Measurements from ENCODE around the gene ERC2.

Gene ERC2

GRCh38 chr3:56291244-56291680, 177.0 kb downstream of the ERC2 start (continued):
- TF ChIP-seq ZSCAN23 (tag by site-specific recombination; IDR thresholded peaks at IDR 0.05): no peak

GRCh38 chr3:56290374-56290773, 177.9 kb downstream of the ERC2 start:
- no peak overlapping the region for H3K4me3 ChIP-seq (ENCODE audit: low read depth, low read length)
- H3K36me3 ChIP-seq (ENCODE audit: control insufficient read depth in 2 of 2, insufficient read depth in 1 of 2, low read length in 2 of 2): no peaks in the 10 kb centered on the region
- no peaks in the 10 kb centered on the region for H3K9me3 ChIP-seq (ENCODE audit: control insufficient read depth, insufficient read depth, low read depth, low read length)
- POLR2A ChIA-PET: no interaction called here
- TF ChIP-seq MYNN (tag by site-specific recombination; IDR thresholded peaks at IDR 0.05; ENCODE audit: borderline replicate concordance) (no peak), ZSCAN18 (tag by site-specific recombination; IDR thresholded peaks at IDR 0.05) (no peak), OSR2 (tag by site-specific recombination; IDR thresholded peaks at IDR 0.05) (no peak), ZNF19 (tag by site-specific recombination; IDR thresholded peaks at IDR 0.05; ENCODE audit: low read depth) (no peak), ZNF239 (tag by site-specific recombination; IDR thresholded peaks at IDR 0.05) (no peak), ZNF416 (tag by site-specific recombination; IDR thresholded peaks at IDR 0.05) (no peak), ZBTB26 (tag by site-specific recombination; optimal IDR thresholded peaks at IDR 0.05) (no peak), ZNF548 (tag by site-specific recombination; IDR thresholded peaks at IDR 0.05) (no peak), INSM2 (tag by site-specific recombination; IDR thresholded peaks at IDR 0.05) (no peak), ZNF449 (tag by site-specific recombination; IDR thresholded peaks at IDR 0.05) (no peak), ZBTB11 (tag by site-specific recombination; conservative IDR thresholded peaks at IDR 0.05; ENCODE audit: low read depth) (no peak), ZBTB20 (tag by site-specific recombination; IDR thresholded peaks at IDR 0.05) (no peak), ZNF140 (tag by site-specific recombination; IDR thresholded peaks at IDR 0.05) (no peak), KLF16 (tag by site-specific recombination; IDR thresholded peaks at IDR 0.05) (no peak), ZNF280D (tag by site-specific recombination; IDR thresholded peaks at IDR 0.05) (no peak), ZNF621 (tag by site-specific recombination; IDR thresholded peaks at IDR 0.05) (no peak), ZNF302 (tag by site-specific recombination; IDR thresholded peaks at IDR 0.05; ENCODE audit: low read depth) (no peak)
- H3K4me1 ChIP-seq (ENCODE audit: control insufficient read depth, insufficient read depth, low read length): no peaks in the 10 kb centered on the region
- no peak overlapping the region for H3K27ac ChIP-seq (ENCODE audit: extremely low read depth, low read depth, low read length)
- CTCF ChIA-PET: interaction anchor here (0.6 to 2.3 kb wide), 2 partner anchors 13 to 48 kb away, joined by 4 to 11 read pairs; no protein-coding TSS in a partner anchor

Measured in HEK293 (cell line).